CD14-positive monocyte (primary cell): ENCODE results near the gene GRIA1. TPM values are rescaled to one million over a fixed set of nuclear protein-coding genes. Genes with fewer than 3 reads are reported as not detected.

Experiments used
- DNase-seq, 3 donors: peaks; one replicate each; pipeline ENCODE4 v3.0.0-alpha.2; 2011 to 2022
- H2AFZ ChIP-seq: 2 replicates; pipeline ENCODE4 v1.6.0; 2012; ENCODE audit warnings: mild to moderate bottlenecking, low read depth, low read length, inconsistent platforms; ENCODE audit not compliant: insufficient read depth, poor library complexity, severe bottlenecking
- H3K27ac ChIP-seq, 2 donors: 1 replicate in 1 of 2; 2 replicates in 1 of 2; pipeline ENCODE4 v1.5.1; 2012 to 2013; ENCODE audit warnings: low read length in 2 of 2, control low read depth in 1 of 2, inconsistent platforms in 1 of 2, low read depth in 1 of 2, mild to moderate bottlenecking in 1 of 2
- H3K27me3 ChIP-seq, 2 donors: one replicate each; pipeline versions ENCODE4 v1.6.0 to v1.6.1; 2011 to 2013; ENCODE audit warnings: low read length in 2 of 2; ENCODE audit not compliant: control insufficient read depth in 2 of 2, insufficient read depth in 2 of 2
- H3K36me3 ChIP-seq, 2 donors: replicated peaks in 1 of 2; 1 replicate in 1 of 2; 2 replicates in 1 of 2; pipeline versions ENCODE4 v1.5.1 to v1.6.1; 2012 to 2013; ENCODE audit warnings: low read length in 2 of 2, control low read depth in 1 of 2, inconsistent platforms in 1 of 2, mild to moderate bottlenecking in 1 of 2; ENCODE audit not compliant: insufficient read depth in 2 of 2, control insufficient read depth in 1 of 2
- H3K4me1 ChIP-seq, 2 donors: 1 replicate in 1 of 2; 2 replicates in 1 of 2; pipeline versions ENCODE4 v1.5.1 to v1.6.1; 2012 to 2013; ENCODE audit warnings: low read length in 2 of 2, control low read depth in 1 of 2, inconsistent platforms in 1 of 2, mild to moderate bottlenecking in 1 of 2, moderate library complexity in 1 of 2; ENCODE audit not compliant: insufficient read depth in 2 of 2, control insufficient read depth in 1 of 2
- H3K4me2 ChIP-seq: replicated peaks from 2 replicates; pipeline ENCODE3; 2012; ENCODE audit warnings: low read length, moderate library complexity, mild to moderate bottlenecking; ENCODE audit not compliant: poor library complexity, severe bottlenecking; ENCODE audit errors: extremely low read depth
- H3K4me3 ChIP-seq, 3 experiments: fragments of 200-600 bp in 1 of 3; sonication (generic) in 1 of 3; replicated peaks in 1 of 3; 1 replicate in 2 of 3; 2 replicates in 1 of 3; pipeline ENCODE4 v1.5.1; 2011 to 2013; ENCODE audit warnings: low read length in 3 of 3, mild to moderate bottlenecking in 3 of 3, control low read depth in 2 of 3, low read depth in 2 of 3, inconsistent platforms in 1 of 3, moderate library complexity in 1 of 3
- H3K79me2 ChIP-seq: 2 replicates; pipeline ENCODE4 v1.6.0; 2012; ENCODE audit warnings: mild to moderate bottlenecking, control low read depth, inconsistent platforms, low read length, moderate library complexity; ENCODE audit not compliant: insufficient read depth
- H3K9ac ChIP-seq: 2 replicates; pipeline ENCODE4 v1.6.0; 2017; ENCODE audit warnings: low read length, mild to moderate bottlenecking; ENCODE audit not compliant: insufficient read depth, poor library complexity, severe bottlenecking
- H3K9me3 ChIP-seq, 2 donors: replicated peaks in 1 of 2; 1 replicate in 1 of 2; 2 replicates in 1 of 2; pipeline versions ENCODE4 v1.5.1 to v1.6.1; 2012 to 2013; ENCODE audit warnings: low read length in 2 of 2, control low read depth in 1 of 2; ENCODE audit not compliant: control insufficient read depth in 1 of 2, insufficient read depth in 1 of 2
- H4K20me1 ChIP-seq: 2 replicates; pipeline ENCODE4 v1.6.0; 2012; ENCODE audit warnings: mild to moderate bottlenecking, low read length, control low read depth, moderate library complexity; ENCODE audit not compliant: insufficient read depth
- H3K27ac Mint-ChIP-seq, 7 donors: one replicate each; pipeline ENCODE4 v1.8.0; 2020; ENCODE audit warnings: mild to moderate bottlenecking in 7 of 7, mixed read lengths in 7 of 7, moderate library complexity in 6 of 7, inconsistent platforms in 2 of 7
- H3K27me3 Mint-ChIP-seq, 3 donors: one replicate each; pipeline ENCODE4 v1.8.0; 2021 to 2022; ENCODE audit warnings: low read depth in 3 of 3, mild to moderate bottlenecking in 3 of 3, mixed read lengths in 3 of 3, moderate library complexity in 3 of 3, inconsistent platforms in 1 of 3
- H3K36me3 Mint-ChIP-seq, 2 donors: one replicate each; pipeline ENCODE4 v1.8.0; 2020; ENCODE audit warnings: mixed read lengths in 2 of 2, inconsistent platforms in 1 of 2, mild to moderate bottlenecking in 1 of 2
- H3K4me1 Mint-ChIP-seq: one replicate; pipeline ENCODE4 v1.8.0; 2020; ENCODE audit warnings: mild to moderate bottlenecking, mixed read lengths
- H3K4me3 Mint-ChIP-seq, 2 donors: one replicate each; pipeline ENCODE4 v1.8.0; 2020; ENCODE audit warnings: mild to moderate bottlenecking in 2 of 2, mixed read lengths in 2 of 2, moderate library complexity in 1 of 2
- H3K9me3 Mint-ChIP-seq, 7 donors: one replicate each; pipeline ENCODE4 v1.8.0; 2020 to 2022; ENCODE audit warnings: mixed read lengths in 7 of 7, mild to moderate bottlenecking in 6 of 7, moderate library complexity in 6 of 7, inconsistent platforms in 2 of 7
- WGBS: methylation state at CpG from one replicate; pipeline ENCODE4 v1.1.5; 2013; ENCODE audit warnings: missing lambda C conversion rate; ENCODE audit not compliant: insufficient coverage; 5-methylcytosine and 5-hydroxymethylcytosine counted together
- intact Hi-C, 2 donors: fragments of 100-400 bp; cut with micrococcal nuclease; formaldehyde crosslinking; loops; one replicate each; pipeline versions ENCODE4 v1.15.0 to v1.15.1; 2023
- polyA plus RNA-seq, 3 donors: library from polyadenylated mRNA; depleted of rRNA in 1 of 3; unstranded in 2 of 3; stranded (reverse) in 1 of 3; fragments of 300-500 nt in 2 of 3; fragments of >200 nt in 1 of 3; fragmentation: Illumina TruSeq in 2 of 3; gene quantifications; 1 replicate in 2 of 3; 2 replicates in 1 of 3; pipeline ENCODE4 v1.2.3, GENCODE V29; 2012 to 2021
- TF ChIP-seq, protein P1 (sequence below): fragments of 200-600 bp; IDR thresholded peaks from one replicate; pipeline ENCODE4 v1.8.0; 2022; ENCODE audit warnings: antibody characterized with exemption, mild to moderate bottlenecking

Gene GRIA1
- polyA plus RNA-seq, 3 donors, result not detected

- intact Hi-C loops, result no loop called here
- H3K27me3 Mint-ChIP-seq, result peaks cover 0 to 1% (median 0%) of the 10 kb centered on the region in 3 donors
- Histone ChIP-seq H3K4me3 (no peak overlapping the region), H3K79me2 (no peaks in the 10 kb centered on the region), H3K27me3 (no peaks in the 10 kb centered on the region), H3K4me2 (no peak overlapping the region), H3K36me3 (no peaks in the 10 kb centered on the region), H4K20me1 (no peaks in the 10 kb centered on the region), H3K9ac (no peak overlapping the region), H3K4me1 (no peaks in the 10 kb centered on the region), H2AFZ (no peak overlapping the region), H3K27ac (no peak overlapping the region), H3K9me3 (no peaks in the 10 kb centered on the region)
- no peak for DNase-seq
- H3K9me3 Mint-ChIP-seq, result peaks cover 0 to 4% (median 2%) of the 10 kb centered on the region in 7 donors
- no peaks in the 10 kb centered on the region for H3K4me1 Mint-ChIP-seq
- TF ChIP-seq, protein P1, sequence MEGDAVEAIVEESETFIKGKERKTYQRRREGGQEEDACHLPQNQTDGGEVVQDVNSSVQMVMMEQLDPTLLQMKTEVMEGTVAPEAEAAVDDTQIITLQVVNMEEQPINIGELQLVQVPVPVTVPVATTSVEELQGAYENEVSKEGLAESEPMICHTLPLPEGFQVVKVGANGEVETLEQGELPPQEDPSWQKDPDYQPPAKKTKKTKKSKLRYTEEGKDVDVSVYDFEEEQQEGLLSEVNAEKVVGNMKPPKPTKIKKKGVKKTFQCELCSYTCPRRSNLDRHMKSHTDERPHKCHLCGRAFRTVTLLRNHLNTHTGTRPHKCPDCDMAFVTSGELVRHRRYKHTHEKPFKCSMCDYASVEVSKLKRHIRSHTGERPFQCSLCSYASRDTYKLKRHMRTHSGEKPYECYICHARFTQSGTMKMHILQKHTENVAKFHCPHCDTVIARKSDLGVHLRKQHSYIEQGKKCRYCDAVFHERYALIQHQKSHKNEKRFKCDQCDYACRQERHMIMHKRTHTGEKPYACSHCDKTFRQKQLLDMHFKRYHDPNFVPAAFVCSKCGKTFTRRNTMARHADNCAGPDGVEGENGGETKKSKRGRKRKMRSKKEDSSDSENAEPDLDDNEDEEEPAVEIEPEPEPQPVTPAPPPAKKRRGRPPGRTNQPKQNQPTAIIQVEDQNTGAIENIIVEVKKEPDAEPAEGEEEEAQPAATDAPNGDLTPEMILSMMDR, result no peak
- no peaks in the 10 kb centered on the region for H3K36me3 Mint-ChIP-seq
- no peak overlapping the region for H3K27ac Mint-ChIP-seq
- H3K4me3 Mint-ChIP-seq, result no peak overlapping the region
Observed at GRCh38 chr5:153783362-153783658, 292.8 kb downstream of the GRIA1 start.

- no peaks in the 10 kb centered on the region for H3K79me2 ChIP-seq
Observed at GRCh38 chr5:153784277-153784676, 293.8 kb downstream of the GRIA1 start.

More at GRCh38 chr5:153784277-153784676, 293.8 kb downstream of the GRIA1 start:
- Mint-ChIP-seq H3K27me3 (peaks cover 0 to 1% (median 0%) of the 10 kb centered on the region in 3 donors), H3K9me3 (peaks cover 0 to 4% (median 2%) of the 10 kb centered on the region in 7 donors), H3K27ac (no peak overlapping the region), H3K4me1 (no peaks in the 10 kb centered on the region), H3K4me3 (no peak overlapping the region), H3K36me3 (no peaks in the 10 kb centered on the region)
- Histone ChIP-seq H3K36me3 (no peaks in the 10 kb centered on the region), H3K9me3 (no peaks in the 10 kb centered on the region), H4K20me1 (no peaks in the 10 kb centered on the region), H2AFZ (no peak overlapping the region), H3K27me3 (no peaks in the 10 kb centered on the region), H3K4me1 (no peaks in the 10 kb centered on the region), H3K4me3 (no peak overlapping the region), H3K9ac (no peak overlapping the region), H3K4me2 (no peak overlapping the region), H3K27ac (no peak overlapping the region)
- TF ChIP-seq, protein P1, result no peak
- WGBS, result no CpG with 5 or more reads among the region's 3 CpGs
- DNase-seq, result no peak
- intact Hi-C loops, result no loop called here
